ENCODE measurements around the gene PABPN1.
A peak's percentile ranks its signal among the peaks of the same experiment; 100 is the strongest.
"Not testable (repeated sequence)": the region's sequence is repeated elsewhere in the genome, so short reads cannot be mapped to it uniquely, and the experiment has no call there.

PABPN1 gene

GRCh38 chr14:23301969-23302289 is 19.3 kb upstream of the PABPN1 start:
- no peak for DNase-seq

- peak; percentile 85 for DNase-seq
These were observed 18.7 kb upstream of the PABPN1 start, which contains the start of gene PPP1R3E for GRCh38 chr14:23302290-23303225. Gene PPP1R3E (minus strand): TSS chr14:23302859. CDS start chr14:23302576, 283 bp downstream.

GRCh38 chr14:23306412-23307145 is 14.7 kb upstream of the PABPN1 start, which contains the start of gene BCL2L2:
Gene BCL2L2 (plus strand): TSS chr14:23306833. CDS start chr14:23307768, 935 bp downstream.
- peak; percentile 26 for DNase-seq

GRCh38 chr14:23307146-23307530 is 14.1 kb upstream of the PABPN1 start:
- DNase-seq: no peak

GRCh38 chr14:23307687-23308644 is 13.3 kb upstream of the PABPN1 start:
- no peak for DNase-seq

- no peak for DNase-seq
These were observed 12.4 kb upstream of the PABPN1 start for GRCh38 chr14:23308721-23309445.

GRCh38 chr14:23310546-23310945 is 10.7 kb upstream of the PABPN1 start:
- no peak for DNase-seq

GRCh38 chr14:23316300-23316699 is 5.0 kb upstream of the PABPN1 start:
- DNase-seq: no peak

- no peak for DNase-seq
These were observed 1.3 kb upstream of the PABPN1 start for GRCh38 chr14:23319746-23320583.

GRCh38 chr14:23321572-23322547 is 603 bp downstream of the PABPN1 start:
- DNase-seq: peak; percentile 65

- no peak for DNase-seq
These were observed 1.6 kb downstream of the PABPN1 start for GRCh38 chr14:23322568-23323517.

- DNase-seq: no peak
These were observed 2.7 kb downstream of the PABPN1 start for GRCh38 chr14:23323838-23324454.

- no peak for DNase-seq
These were observed 3.2 kb downstream of the PABPN1 start for GRCh38 chr14:23324455-23324846.

GRCh38 chr14:23324993-23325392 is 3.7 kb downstream of the PABPN1 start:
- DNase-seq: no peak

- DNase-seq: not testable (repeated sequence)
These were observed 4.5 kb downstream of the PABPN1 start for GRCh38 chr14:23325746-23326145.

GRCh38 chr14:23326491-23327332 is 5.5 kb downstream of the PABPN1 start:
- DNase-seq: no peak

Measured in activated CD4-positive, alpha-beta T cell treated with anti-CD3 and anti-CD28 coated beads, Interleukin-2, amount 50 U/mL, for 16 hours (primary cell).